Kidney epithelial cell (primary cell): ENCODE measurements around the gene KIF2C. TPM values are rescaled to one million over a fixed set of nuclear protein-coding genes. Genes with fewer than 3 reads are reported as not detected.
"Not testable (repeated sequence)": the region's sequence is repeated elsewhere in the genome, so short reads cannot be mapped to it uniquely, and the experiment has no call there.

Experiments
- DNase-seq: peaks from one replicate; pipeline ENCODE4 v3.0.0-alpha.2; 2010; ENCODE audit warnings: low read depth
- H3K27me3 ChIP-seq: 2 replicates; pipeline ENCODE4 v1.6.0; 2011; ENCODE audit warnings: low read length; ENCODE audit not compliant: control insufficient read depth, insufficient read depth
- H3K36me3 ChIP-seq: 2 replicates; pipeline ENCODE4 v1.5.1; 2011; ENCODE audit warnings: low read length; ENCODE audit not compliant: control insufficient read depth, insufficient read depth
- H3K4me3 ChIP-seq: 2 replicates; pipeline ENCODE4 v1.5.1; 2011; ENCODE audit warnings: low read depth, mild to moderate bottlenecking, control low read depth, low read length
- CTCF ChIP-seq: IDR thresholded peaks from 2 replicates; pipeline ENCODE4 v1.5.1; 2011; ENCODE audit warnings: mild to moderate bottlenecking, moderate library complexity, low read length, control low read depth, inconsistent platforms; ENCODE audit not compliant: insufficient read depth, poor library complexity, severe bottlenecking
- total RNA-seq: library from RNA; depleted of rRNA; stranded (reverse); fragments of >200 nt; gene quantifications from 2 replicates; pipeline ENCODE4 v1.2.3, GENCODE V29; 2015

KIF2C gene
- total RNA-seq, 1 donor from 2014 or later: 9.5 TPM

GRCh38 chr1:44696101-44696500 is 43.5 kb upstream of the KIF2C start:
- H3K36me3 ChIP-seq: no peaks in the 10 kb centered on the region
- no peak for DNase-seq
- H3K27me3 ChIP-seq: no peaks in the 10 kb centered on the region
- no peak for TF ChIP-seq CTCF
- no peak overlapping the region for H3K4me3 ChIP-seq

- no peaks in the 10 kb centered on the region for H3K36me3 ChIP-seq
- no peak for DNase-seq
- no peak for TF ChIP-seq CTCF
- no peak overlapping the region for H3K4me3 ChIP-seq
- no peaks in the 10 kb centered on the region for H3K27me3 ChIP-seq
These were observed 42.8 kb upstream of the KIF2C start for GRCh38 chr1:44696789-44697345.

- no peaks in the 10 kb centered on the region for H3K36me3 ChIP-seq
- TF ChIP-seq CTCF: no peak
- no peak for DNase-seq
- H3K4me3 ChIP-seq: no peak overlapping the region
- no peaks in the 10 kb centered on the region for H3K27me3 ChIP-seq
These were observed 41.5 kb upstream of the KIF2C start for GRCh38 chr1:44698138-44698537.

GRCh38 chr1:44699375-44699774 is 40.3 kb upstream of the KIF2C start:
- not testable (repeated sequence) for H3K4me3 ChIP-seq, DNase-seq, H3K27me3 ChIP-seq

GRCh38 chr1:44700573-44700972 is 39.1 kb upstream of the KIF2C start:
- H3K27me3 ChIP-seq: no peaks in the 10 kb centered on the region

More at GRCh38 chr1:44699375-44699774, 40.3 kb upstream of the KIF2C start:
- H3K36me3 ChIP-seq: not testable (repeated sequence)

GRCh38 chr1:44701141-44701573 is 38.5 kb upstream of the KIF2C start:
- no peak for TF ChIP-seq CTCF
- Histone ChIP-seq H3K36me3 (no peaks in the 10 kb centered on the region), H3K27me3 (no peaks in the 10 kb centered on the region), H3K4me3 (no peak overlapping the region)
- no peak for DNase-seq

More at GRCh38 chr1:44700573-44700972, 39.1 kb upstream of the KIF2C start:
- H3K36me3 ChIP-seq: no peaks in the 10 kb centered on the region
- no peak for TF ChIP-seq CTCF
- no peak for DNase-seq
- no peak overlapping the region for H3K4me3 ChIP-seq
